GM12891 (cell line): ENCODE data around the gene SLC24A3.

Experiments used
- PAX5 ChIP-seq: IDR thresholded peaks from 2 replicates; pipeline ENCODE4 v1.6.1; 2011; ENCODE audit warnings: low read length, moderate library complexity, mild to moderate bottlenecking; ENCODE audit not compliant: insufficient read depth, severe bottlenecking
- POLR2A ChIP-seq: IDR thresholded peaks from 2 replicates; pipeline ENCODE4 v1.6.1; 2011; ENCODE audit warnings: low read depth, low read length, control low read depth
- POLR2AphosphoS5 ChIP-seq: IDR thresholded peaks from 2 replicates; pipeline ENCODE4 v1.6.1; 2011; ENCODE audit warnings: low read depth, low read length, control low read depth
- SPI1 ChIP-seq: IDR thresholded peaks from 2 replicates; pipeline ENCODE4 v1.6.1; 2011; ENCODE audit warnings: low read depth, low read length, control low read depth
- TAF1 ChIP-seq: IDR thresholded peaks from 2 replicates; pipeline ENCODE4 v1.6.1; 2011; ENCODE audit warnings: low read depth, low read length, control low read depth

- TF ChIP-seq TAF1 (no peak), POLR2A (no peak), SPI1 (no peak), POLR2AphosphoS5 (no peak), PAX5 (no peak)
Observed at GRCh38 chr20:19738951-19739350, 526.5 kb downstream of the SLC24A3 start.
